GM21786 (cell line): Measurements from ENCODE around the gene CFAP54.
"Not testable (repeated sequence)": the region's sequence is repeated elsewhere in the genome, so short reads cannot be mapped to it uniquely, and the experiment has no call there.

Experiments used
- ATAC-seq: cut with Tn5 transposase; IDR thresholded peaks from one replicate; pipeline ENCODE4 v1.9.1; 2021; ENCODE audit not compliant: unreplicated experiment

CFAP54 gene

GRCh38 chr12:96510306-96510764, 21.0 kb downstream of the CFAP54 start:
- ATAC-seq = no peak

- ATAC-seq = no peak
Measured at GRCh38 chr12:96513166-96513565, 23.8 kb downstream of the CFAP54 start.

- ATAC-seq = no peak
Measured at GRCh38 chr12:96513681-96514080, 24.3 kb downstream of the CFAP54 start.

- peak; percentile 83 for ATAC-seq
Measured at GRCh38 chr12:96514328-96514727, 25.0 kb downstream of the CFAP54 start.

- peak; percentile 68 for ATAC-seq
Measured at GRCh38 chr12:96516472-96517430, 27.4 kb downstream of the CFAP54 start.

- ATAC-seq = no peak
Measured at GRCh38 chr12:96520767-96521166, 31.4 kb downstream of the CFAP54 start.

- no peak for ATAC-seq
Measured at GRCh38 chr12:96521895-96522682, 32.7 kb downstream of the CFAP54 start.

GRCh38 chr12:96522690-96523089, 33.3 kb downstream of the CFAP54 start:
- no peak for ATAC-seq

GRCh38 chr12:96526110-96526509, 36.7 kb downstream of the CFAP54 start:
- no peak for ATAC-seq

- ATAC-seq = no peak
Measured at GRCh38 chr12:96529912-96530311, 40.5 kb downstream of the CFAP54 start.

GRCh38 chr12:96534339-96534738, 45.0 kb downstream of the CFAP54 start:
- ATAC-seq = no peak

GRCh38 chr12:96548384-96548783, 59.0 kb downstream of the CFAP54 start:
- ATAC-seq = no peak

- ATAC-seq = no peak
Measured at GRCh38 chr12:96549341-96549740, 60.0 kb downstream of the CFAP54 start.

- no peak for ATAC-seq
Measured at GRCh38 chr12:96570579-96570978, 81.2 kb downstream of the CFAP54 start.

GRCh38 chr12:96571101-96571862, 81.9 kb downstream of the CFAP54 start:
- peak; percentile 88 for ATAC-seq

- peak; percentile 97 for ATAC-seq
Measured at GRCh38 chr12:96578526-96579125, 89.2 kb downstream of the CFAP54 start.

GRCh38 chr12:96585977-96586376, 96.6 kb downstream of the CFAP54 start:
- ATAC-seq = no peak

- no peak for ATAC-seq
Measured at GRCh38 chr12:96587691-96588090, 98.3 kb downstream of the CFAP54 start.

GRCh38 chr12:96590970-96591369, 101.6 kb downstream of the CFAP54 start:
- ATAC-seq = peak; percentile 52

- not testable (repeated sequence) for ATAC-seq
Measured at GRCh38 chr12:96604374-96604773, 115.0 kb downstream of the CFAP54 start.

GRCh38 chr12:96605684-96606083, 116.3 kb downstream of the CFAP54 start:
- ATAC-seq = no peak
